ENCODE results near the gene ARHGAP4.

Gene ARHGAP4

GRCh38 chrX:153945956-153946943 is 20.2 kb upstream of the ARHGAP4 start:
- DNase-seq (ENCODE audit: low read depth in 2 of 2): no peak

DNA sequence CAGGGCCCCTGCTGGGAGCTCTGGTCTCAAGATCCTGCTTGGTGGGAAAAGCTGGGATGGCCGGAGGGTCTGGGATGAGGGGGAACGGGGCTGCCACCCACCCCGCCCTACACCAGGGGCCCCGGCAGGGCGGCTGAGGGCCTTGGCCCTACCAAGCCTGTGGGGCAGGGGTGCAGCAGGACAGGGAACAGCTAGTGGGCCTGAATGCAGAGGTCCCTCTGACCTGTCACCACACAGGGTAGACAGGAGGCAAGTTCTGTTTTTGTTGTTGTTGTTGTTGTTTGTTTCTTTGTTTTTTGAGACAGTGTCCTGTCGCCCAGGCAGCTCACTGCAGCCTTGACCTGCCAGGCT is 18.7 kb upstream of the ARHGAP4 start:
- no peak for DNase-seq (ENCODE audit: low read depth in 2 of 2)

DNA sequence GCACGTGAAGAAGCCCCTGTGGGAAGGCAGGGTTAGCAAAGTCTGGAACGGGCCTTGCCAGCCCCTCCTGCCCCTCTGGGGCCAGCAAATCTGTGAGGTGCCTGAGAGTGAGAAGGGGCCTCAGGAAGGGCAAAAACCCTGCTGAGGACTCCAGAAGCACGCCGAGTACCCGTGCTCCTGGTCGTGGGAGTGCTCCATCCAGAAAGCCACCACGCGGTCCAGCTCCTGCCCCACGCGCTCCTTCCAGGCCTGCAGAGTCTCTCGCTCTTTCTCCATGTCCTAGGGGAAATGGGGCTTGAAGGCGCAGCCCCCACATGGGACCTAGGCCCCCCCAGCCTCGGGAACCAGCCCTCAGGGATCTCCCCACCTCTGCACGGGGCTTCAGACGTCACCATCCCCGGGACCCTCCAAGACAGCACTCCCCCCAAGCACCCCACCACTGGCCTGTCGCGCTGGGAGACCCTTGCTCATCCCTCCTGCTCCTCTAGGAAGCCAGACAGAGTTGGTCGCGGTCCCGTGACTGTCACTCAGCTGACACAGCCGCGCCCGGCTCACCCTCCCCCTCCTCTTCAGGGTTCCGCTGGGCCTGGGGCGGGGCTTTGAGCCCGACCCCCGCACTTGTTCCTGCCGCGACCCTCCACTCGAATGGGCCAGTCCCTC is 18.2 kb upstream of the ARHGAP4 start, which contains the start of gene RENBP:
TSS of gene RENBP (minus strand) at position 504 of the 660 bp plus-strand sequence. CDS start at position 471, 33 bp downstream.
- DNase-seq (ENCODE audit: low read depth in 2 of 2): no peak

- no peak for DNase-seq (ENCODE audit: low read depth in 2 of 2)
Observed at GRCh38 chrX:153941336-153942252, 15.5 kb upstream of the ARHGAP4 start.

DNA sequence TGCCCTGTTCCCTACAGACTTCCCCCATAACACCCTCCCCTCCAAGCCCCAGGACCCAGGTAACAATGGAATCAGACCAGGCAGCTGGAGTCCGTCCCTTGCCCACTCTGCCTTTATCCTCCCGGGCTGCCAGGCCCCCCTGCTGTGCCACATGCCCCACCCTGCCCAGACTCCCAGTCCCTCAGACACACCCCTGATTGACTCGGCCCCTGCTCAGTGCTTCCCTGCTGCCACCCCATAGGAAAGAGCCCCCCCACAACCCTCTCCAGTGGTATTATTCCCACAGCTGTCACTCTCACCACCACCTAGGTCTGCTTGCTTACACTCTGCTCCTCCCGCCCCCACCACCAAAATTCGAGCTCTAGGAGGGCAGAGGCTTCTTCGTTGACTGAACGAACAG is 13.5 kb upstream of the ARHGAP4 start:
- DNase-seq (ENCODE audit: low read depth in 2 of 2): no peak

- no peak for DNase-seq (ENCODE audit: low read depth in 2 of 2)
Observed at GRCh38 chrX:153938226-153938786, 12.2 kb upstream of the ARHGAP4 start.

DNA sequence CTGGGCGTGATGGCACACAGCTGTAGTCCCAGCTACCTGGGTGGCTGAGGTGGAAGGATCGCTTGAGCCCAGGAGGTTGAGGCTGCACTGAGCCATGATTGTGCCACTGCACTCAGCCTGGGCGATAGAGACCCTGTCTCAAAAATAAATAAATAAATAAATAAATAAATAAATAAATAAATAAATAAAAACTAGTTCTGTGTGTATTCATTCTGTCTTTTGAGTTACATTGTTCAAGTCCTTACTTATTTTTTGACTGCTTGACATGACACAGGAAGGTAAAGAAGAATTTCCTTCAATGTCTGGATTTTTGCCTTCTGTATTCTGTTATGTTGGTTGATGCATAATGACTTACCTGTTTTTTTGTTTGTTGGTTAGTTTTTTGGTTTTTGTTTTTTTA is 11.0 kb upstream of the ARHGAP4 start:
- no peak for DNase-seq (ENCODE audit: low read depth in 2 of 2)

DNA sequence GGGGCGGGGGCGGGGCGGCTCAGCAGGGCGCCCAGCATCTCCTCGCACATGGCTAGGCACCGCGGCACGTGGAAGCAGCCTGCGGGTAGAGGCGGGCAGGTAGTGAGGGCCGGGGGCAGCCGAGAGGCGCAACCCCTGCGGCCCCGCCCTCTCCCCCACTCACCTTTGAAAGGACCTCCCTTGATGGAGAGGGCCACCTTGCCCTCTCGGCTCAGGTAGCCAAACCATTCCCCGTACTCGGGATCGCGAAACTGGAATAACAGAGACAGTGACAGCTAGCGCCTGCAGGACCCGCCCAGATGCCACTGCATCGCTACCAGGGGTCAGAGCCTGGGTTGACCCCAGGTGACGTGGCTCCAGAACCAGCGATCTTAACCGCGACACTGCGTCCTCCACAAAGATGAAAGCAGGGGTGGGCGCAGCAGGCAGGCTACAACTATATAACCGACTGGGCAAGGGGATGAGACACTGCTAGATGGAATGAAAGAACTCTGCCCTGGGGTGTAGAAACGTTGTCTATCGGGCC is 9.3 kb upstream of the ARHGAP4 start:
- DNase-seq (ENCODE audit: low read depth in 2 of 2): no peak

GRCh38 chrX:153934762-153935325 is 8.8 kb upstream of the ARHGAP4 start, which contains the start of gene NAA10:
NAA10 (minus strand) TSS chrX:153935037; CDS start chrX:153934904, 133 bp downstream.
- peak; percentile 44 to 65 for DNase-seq (ENCODE audit: low read depth in 2 of 2)

DNA sequence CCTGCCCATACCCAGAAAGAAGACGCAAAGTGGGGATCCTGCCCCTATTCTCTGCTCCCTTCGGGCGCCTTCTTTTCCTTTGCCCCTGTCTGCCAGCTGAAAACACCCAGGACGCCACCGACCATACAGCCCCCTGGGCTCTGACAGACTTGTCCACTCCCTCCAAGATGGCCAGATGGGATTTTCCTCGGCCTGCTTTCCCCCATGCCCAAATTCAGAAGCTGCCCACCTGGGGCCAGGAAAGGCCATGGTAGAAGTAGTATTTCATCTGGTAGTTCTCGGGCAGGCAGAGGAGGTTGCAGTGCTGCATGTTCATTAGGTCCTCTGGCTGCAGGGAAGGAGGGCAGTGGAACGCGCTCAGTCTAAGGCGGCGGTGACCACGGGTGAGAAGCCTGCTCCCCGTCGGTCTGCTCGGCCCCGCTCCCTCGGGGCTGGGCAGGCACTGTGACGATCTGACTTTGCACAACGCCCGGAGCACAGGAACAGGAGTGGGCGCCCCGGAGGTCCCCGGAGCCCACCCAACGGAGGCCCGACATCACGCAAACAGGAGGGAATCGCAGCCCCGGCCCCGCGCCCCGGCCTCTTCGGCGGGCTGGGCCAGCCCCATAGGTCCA is 8.2 kb upstream of the ARHGAP4 start:
- no peak for DNase-seq (ENCODE audit: low read depth in 2 of 2)

- DNase-seq (ENCODE audit: low read depth in 2 of 2): no peak
Observed at GRCh38 chrX:153933748-153934147, 7.7 kb upstream of the ARHGAP4 start.

- no peak for DNase-seq (ENCODE audit: low read depth in 2 of 2)
Observed at GRCh38 chrX:153932220-153932915, 6.3 kb upstream of the ARHGAP4 start.

DNA sequence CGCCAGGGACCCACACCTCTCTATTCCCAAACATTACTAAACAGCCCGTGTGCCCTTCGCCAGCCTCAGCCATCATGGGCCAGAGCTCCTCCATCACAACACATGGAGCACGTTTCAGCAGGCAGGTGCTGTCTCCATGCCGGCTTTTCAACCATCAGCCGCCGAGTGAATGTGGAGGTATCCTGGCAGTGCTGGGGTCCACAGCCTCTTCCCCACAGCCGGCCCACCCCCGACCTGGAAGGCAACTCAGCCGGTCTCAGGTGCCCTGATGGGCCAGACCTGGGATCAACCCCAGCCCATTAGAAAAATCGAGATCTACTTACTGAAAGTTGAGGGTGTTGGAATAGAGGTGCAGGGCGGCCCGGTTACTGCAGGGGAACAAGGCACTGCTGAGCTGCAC is 5.7 kb upstream of the ARHGAP4 start:
- no peak for DNase-seq (ENCODE audit: low read depth in 2 of 2)

DNA sequence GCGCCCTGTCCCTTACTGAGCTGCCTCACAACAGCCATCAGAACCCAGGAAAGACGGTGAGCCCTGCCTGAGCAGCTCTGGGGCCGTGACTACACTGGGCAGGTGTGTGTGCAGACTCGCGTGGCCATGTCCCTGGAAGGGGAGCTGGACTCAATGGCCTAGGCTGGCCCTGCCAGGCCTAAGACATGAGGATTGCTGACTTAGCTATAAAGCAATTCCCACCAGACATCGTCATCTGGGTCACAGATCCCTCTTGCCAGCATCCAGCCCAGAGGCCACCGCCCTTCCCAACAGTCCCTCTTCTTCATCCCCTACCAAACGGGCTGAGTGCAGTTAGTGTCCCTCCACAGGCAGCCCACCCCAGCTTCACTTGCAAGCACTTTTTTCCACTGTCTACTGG is 5.1 kb upstream of the ARHGAP4 start:
- DNase-seq (ENCODE audit: low read depth in 2 of 2): no peak

DNA sequence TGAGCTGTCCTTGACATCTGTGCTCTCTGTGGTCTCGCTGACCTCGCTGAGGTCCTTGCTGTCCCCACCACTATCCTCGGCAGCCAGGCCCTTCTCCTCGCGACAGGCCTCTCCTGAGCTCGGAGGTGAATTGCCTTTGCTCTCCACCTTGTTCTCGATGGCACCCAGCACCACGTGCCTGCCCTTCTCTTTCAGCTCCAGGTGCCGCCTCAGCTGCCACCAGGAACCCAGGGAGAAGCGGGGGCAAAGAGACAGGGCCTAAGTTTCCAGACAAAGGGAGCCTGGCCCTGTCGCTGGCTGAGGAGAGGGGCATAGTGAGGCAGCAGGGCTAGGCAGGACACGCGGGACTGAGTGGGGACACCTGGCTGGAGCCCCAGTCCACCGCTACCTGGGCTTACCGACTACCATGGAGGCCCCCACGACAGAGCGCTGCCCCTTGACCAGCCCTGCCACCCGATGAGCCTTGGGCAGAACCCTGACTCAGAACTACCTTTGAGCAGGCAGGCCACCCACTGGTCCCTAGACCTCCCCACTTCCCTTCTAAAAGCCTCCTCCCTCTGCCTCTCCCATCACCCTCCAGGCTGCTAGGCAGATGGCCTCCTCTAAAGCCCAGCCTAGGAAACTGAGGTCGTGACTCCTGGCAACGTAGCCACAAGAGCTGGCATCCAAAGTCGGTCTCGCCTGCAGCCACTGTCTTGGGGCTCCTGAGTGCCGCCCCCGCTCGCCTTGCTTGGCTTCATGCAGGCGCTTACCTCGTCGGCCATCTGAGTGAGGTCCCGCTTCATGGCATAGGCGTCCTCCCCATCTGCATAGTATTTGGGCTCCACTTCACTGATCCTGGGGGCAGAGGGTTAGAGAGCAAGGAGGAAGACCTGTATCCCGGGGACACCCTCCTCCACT is 4.2 kb upstream of the ARHGAP4 start:
- DNase-seq (ENCODE audit: low read depth in 2 of 2): no peak

- no peak for DNase-seq (ENCODE audit: low read depth in 2 of 2)
Observed at GRCh38 chrX:153929576-153929975, 3.5 kb upstream of the ARHGAP4 start.

DNA sequence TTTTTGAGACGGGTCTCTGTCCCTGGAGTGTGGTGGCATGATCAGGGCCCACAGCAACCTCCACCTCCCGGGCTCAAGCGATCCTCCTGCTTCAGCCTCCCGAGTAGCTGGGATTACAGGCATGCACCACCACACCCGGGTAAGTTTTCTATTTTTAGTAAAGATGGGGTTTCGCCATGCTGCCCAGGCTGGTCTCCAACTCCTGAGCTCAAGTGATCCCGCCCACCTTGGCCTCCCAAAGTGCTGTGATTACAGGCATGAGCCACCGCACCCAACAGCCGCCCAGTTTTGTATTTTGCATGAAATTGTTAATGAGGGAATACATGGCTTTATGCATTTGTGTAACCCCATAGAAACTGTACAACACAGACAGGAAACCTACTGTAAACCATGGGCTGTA is 2.8 kb upstream of the ARHGAP4 start:
- DNase-seq (ENCODE audit: low read depth in 2 of 2): no peak

GRCh38 chrX:153927922-153928760 is 2.1 kb upstream of the ARHGAP4 start:
- peak; percentile 84 to 88 for DNase-seq (ENCODE audit: low read depth in 2 of 2)

Data from stimulated activated CD8-positive, alpha-beta memory T cell treated with anti-CD3 and anti-CD28 coated beads, Interleukin-2, amount 100 ng/mL, for 48 hours (primary cell).